GM19023 (cell line): ENCODE measurements around the gene CORIN.
"Not testable (repeated sequence)": the region's sequence is repeated elsewhere in the genome, so short reads cannot be mapped to it uniquely, and the experiment has no call there.

ENCODE experiments used
- ATAC-seq: cut with Tn5 transposase; IDR thresholded peaks from one replicate; pipeline ENCODE4 v1.9.1; 2021; ENCODE audit warnings: mild to moderate bottlenecking, moderate library complexity; ENCODE audit not compliant: unreplicated experiment

CORIN gene

DNA sequence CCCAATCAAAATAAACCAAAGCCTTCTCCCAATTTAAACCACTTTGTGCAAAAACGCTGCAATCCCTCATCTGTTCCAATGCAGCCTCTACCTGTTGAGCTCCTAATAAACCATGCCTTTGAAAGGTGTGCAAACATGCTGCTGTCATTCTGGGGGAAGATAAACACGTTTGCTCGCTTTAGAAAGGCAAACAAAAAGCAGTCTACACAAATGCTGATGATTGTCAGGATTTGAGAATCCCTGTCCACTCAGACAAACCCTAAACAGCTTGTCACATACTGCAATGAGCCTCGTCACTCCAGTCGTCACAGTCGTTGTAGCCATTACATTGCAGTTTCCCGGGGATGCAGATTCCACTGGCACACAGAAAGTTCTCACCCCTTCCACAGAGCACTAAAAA is 145.2 kb downstream of the CORIN start:
- ATAC-seq, result no peak

DNA sequence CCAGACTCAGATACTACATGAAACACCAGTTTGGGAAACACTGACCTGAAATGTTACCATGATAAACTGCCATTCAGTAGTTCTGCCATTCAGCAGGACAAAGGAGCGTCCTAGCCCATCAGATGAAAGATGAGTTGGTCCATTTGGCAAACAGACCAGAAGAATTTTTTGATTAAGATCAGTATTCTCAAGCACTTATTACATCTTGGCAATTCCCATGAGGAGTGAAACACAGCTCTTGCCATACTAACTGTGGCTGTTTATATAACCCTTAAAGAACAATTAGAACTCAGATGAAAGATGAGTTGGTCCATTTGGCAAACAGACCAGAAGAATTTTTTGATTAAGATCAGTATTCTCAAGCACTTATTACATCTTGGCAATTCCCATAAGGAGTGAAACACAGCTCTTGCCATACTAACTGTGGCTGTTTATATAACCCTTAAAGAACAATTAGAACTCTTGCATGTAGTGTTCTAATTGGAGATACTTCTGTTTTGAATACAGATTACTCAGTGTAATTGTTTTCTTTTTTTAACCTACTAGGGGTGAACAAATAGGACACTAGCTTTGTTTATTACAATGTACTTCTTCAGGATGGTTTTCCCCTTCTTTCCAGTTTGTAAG is 146.0 kb downstream of the CORIN start:
- not testable (repeated sequence) for ATAC-seq

DNA sequence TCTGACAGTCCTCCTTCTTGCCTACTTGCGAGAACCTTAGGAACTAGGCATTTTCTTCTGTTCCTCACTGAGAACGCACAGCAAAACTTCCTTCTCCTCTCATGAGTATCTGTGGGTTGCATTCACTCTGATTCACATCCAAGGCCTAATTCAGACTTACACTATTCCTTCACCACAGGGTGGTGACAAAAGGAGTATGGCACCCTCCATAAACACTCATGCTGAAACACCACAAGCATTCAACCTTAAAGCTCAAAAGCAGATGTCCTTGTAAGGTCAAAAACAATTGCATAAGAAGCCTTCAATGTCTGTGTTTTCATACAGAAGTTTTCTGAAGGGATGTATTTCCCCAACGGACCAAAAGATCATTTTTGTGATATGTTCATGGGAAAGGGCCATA is 147.3 kb downstream of the CORIN start:
- no peak for ATAC-seq

DNA sequence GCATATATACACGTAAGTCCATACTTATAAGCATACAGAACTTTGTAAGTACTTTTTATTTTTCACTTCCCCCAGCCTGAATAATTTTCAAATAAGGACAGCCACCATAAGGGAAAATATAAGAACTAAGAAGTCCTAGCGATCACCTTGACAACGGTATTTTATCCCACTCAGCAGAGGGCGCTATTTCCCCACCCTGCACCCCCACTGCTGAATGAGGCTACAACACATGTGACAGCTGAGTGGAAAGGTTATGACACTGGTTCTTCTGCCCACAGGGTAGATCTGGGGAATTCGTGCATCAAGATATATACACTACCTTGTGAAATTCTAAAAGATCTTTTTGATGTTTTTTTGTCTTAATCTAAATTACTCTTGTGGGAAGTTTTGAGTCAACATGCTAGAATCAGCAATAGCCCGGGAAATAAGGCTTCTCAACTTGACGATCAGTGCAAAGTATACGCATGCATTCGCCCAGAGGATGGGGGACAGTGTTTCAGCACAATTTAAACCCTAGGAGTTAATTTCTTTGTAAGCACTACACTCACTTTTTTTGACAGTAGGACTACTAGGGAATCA is 151.5 kb downstream of the CORIN start:
- ATAC-seq, result peak; percentile 79

DNA sequence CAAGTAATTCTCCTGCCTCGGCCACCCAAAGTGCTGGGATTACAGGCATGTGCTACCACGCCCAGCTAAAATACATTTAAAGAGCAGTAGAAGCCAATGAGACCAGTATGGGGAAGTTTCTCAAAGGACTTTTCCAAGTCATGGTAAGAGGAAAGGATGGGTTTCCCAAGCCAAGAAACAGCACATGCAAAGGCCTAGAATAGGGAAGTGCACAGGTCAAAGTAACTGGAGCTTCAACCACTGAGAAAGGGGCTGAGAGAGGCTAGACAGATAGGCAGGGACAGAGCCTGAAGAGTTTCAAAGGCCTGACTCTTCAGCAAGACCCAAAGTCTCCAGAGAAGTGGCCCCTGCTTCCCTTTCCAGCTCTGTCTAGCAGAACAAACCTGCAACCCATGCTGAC is 162.1 kb downstream of the CORIN start:
- no peak for ATAC-seq

DNA sequence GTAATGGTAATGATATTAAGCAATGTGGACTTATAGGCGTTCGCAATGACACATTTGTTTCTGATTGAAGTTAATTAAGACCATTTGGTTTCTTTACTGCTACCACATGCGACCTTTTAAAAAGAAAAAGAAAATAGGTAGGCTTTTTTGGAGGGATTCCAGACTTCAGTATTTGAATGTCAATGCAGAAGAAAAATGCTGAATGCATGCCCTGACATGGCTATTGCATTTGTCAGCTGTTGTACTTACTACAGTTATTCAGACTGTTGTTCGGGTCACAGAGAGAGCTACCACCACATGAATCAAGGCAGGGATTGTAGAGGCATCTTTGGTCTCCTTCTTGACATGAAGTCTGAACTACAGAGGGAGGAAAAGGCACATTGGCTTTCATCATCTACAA is 163.7 kb downstream of the CORIN start:
- no peak for ATAC-seq

DNA sequence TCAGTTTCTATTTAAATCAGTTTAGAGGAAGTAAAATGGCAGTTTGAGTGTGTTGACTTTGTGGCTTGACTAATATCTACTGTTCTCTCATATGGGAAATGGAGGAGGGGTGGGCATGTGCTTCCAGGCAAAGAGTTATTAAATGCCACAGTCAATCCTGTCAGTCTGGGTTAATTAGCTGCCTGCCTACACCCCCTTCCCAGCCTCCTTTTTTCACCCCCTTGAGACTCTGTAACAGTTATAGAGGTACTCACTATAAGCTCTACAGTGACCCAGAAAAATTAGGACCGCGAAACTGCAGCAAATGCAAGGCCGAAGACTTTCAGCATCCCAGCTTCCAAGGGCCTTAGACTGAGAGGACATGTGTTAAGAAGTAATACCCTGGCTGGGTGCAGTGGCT is 165.2 kb downstream of the CORIN start:
- ATAC-seq, result no peak

DNA sequence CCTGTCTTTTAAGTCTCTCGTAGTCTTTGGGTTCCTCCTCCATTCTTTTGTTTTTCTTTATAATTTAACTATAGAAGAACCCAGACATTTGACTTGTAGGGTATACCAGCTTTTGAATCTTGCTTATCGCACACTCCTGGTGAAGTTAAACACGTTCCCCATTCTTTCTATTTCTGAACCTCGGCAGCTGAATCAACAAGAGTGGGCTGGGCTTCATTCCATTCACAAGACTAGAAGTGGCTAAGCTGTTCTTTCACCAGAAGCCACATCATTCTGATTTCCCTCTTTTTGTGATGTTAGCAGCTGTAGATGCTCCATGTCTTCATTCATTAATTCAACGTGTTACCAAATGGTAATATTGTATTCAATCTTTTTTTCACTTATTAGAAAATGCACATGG is 167.9 kb downstream of the CORIN start:
- ATAC-seq, result no peak

DNA sequence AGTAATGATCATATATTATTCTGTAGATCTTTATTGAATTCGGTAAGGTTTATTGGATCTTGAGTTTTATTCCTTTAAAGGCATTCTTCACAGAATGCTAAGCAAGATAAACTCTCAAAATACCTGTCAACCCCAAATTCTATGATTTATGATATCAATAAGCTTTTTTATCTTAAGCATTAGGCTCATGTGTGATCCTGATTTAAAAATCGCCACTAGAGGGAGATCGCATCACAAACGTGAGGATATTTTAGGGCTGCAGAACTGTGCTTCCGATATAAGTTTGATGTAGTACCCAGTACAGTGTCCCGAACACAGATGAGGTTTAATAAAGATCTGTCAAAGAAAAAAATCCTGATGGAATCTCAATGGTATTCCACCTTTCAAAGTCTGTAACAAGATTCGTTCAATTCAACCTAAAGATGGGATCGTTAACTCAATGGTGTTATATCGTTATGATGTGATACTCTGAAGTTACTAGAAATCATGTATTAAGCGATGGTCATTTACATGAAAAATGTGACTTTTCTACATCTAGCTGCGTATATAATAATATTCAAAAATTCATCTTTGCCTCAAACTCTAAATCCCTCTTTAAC is 169.0 kb downstream of the CORIN start:
- ATAC-seq, result peak; percentile 60

DNA sequence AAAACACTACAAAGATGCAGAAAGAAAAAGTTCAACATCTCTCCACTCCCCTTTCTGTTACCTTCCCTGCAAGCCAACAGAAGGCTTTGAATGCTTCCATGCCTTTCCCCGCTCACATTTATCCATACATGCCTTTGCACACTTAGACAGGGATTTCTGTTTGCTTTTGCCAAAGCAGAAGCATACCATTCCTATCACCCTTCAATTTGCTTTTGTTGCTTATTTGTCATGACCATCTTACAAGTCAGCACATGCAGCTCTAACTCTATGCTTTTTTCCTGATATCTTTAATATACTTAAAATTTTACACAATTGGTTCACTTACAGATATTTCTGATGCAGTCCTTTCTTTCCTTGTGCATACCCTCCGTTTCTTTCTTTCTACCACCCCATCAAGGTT is 169.6 kb downstream of the CORIN start:
- no peak for ATAC-seq

DNA sequence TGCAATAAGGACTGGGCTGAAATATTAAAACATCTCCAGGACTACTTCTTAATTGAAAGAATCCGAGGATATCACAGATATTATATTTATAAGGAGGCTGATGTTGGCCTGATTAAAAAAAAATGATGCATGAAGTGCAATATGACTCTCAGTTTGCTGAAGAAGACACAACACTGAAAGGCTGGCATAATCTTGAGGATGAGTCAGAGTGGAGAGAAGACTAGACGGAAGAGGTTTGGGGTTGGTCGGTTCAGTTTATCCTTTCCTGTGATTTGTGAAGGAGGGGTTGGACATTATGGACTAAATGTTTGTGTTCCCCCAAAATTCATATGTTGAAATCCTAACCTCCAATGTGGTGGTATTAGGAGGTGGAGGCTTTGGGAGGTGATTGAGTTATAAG is 170.3 kb downstream of the CORIN start:
- no peak for ATAC-seq

DNA sequence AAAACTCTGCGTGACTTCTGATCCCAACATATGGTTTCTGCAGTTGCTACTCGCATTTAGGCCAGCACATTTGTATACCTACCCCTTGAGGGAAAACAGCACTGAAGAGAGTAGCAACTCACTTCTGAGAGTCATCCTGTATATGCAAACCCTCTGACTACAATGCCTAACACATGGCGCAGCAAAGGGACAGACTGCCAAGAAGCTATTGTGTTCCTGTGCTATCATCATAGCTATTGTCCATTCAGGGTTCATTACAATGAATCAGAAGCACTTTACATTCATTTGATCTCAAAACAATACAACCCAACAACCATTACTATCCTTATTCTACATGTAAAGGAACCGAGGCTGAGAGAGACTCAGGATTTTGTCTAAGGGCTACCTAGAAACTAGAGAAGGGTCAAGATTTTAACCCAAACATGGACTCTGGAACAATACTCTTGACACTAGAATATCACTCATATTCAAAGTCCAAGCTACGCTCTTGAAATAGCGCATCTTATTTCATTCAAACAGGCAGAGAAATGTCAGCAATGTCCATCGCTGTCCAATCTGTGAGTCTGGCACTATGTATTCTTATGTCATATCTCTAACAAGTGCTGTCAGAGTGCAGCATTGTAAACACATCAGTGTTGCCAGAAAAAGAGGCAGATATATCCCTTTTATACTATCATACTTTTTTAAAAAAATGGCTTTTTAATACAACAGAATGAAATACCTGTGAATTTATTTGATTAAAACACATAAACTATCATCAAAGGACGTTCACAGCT is 173.6 kb downstream of the CORIN start:
- no peak for ATAC-seq

DNA sequence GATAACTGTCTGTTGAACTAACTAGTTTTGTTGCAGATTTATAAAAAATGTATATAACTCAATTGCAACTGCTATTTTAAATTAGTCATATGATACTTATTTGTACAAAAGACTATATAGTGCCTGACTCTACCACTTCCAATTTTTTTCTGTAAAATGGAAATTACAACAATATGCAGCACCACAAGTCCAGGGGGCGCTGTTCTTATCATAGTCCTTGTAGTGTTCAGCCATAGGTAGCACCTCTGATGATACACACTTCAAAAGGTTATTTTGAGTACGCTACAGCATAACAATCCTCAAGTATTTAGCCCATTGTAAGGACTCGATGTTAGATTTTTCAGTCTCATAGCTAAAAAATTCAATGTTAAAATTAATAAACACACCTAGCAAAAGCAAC is 174.9 kb downstream of the CORIN start:
- no peak for ATAC-seq

DNA sequence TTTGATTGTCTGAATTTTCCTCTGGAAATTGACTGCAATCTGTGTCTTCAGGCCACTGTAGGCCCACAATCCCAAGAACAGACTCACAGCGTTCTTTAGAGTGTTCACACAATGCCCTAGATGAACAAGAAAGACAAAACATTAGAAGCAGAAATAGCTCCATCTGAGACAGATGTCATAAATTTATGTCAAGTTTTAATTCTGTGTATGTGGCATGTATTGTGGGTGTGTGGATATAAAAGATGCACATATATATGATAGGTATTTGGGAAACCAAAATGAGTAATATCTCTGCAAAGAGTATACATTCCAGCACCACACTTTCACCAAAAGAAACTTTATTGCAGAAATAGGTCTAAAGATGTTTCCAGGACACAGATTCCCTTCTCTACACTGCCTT is 176.1 kb downstream of the CORIN start:
- ATAC-seq, result no peak

DNA sequence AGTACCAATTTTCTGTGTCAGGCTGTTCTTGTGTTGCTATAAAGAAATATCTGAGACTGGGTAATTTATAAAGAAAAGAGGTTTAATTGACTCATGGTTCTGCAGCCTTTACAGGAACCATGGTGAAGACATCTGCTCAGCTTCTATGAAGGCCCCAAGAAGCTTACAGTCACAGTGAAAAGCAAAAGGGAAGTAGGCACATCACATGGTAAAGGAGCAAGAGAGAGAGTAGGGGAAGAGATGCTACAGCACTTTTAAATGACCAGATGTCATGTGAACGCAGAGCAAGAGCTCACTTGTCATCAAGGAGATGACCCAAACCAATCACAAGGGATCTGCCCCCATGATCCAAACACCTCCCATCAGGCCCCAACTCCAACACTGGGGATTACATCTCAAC is 178.5 kb downstream of the CORIN start:
- ATAC-seq, result no peak

DNA sequence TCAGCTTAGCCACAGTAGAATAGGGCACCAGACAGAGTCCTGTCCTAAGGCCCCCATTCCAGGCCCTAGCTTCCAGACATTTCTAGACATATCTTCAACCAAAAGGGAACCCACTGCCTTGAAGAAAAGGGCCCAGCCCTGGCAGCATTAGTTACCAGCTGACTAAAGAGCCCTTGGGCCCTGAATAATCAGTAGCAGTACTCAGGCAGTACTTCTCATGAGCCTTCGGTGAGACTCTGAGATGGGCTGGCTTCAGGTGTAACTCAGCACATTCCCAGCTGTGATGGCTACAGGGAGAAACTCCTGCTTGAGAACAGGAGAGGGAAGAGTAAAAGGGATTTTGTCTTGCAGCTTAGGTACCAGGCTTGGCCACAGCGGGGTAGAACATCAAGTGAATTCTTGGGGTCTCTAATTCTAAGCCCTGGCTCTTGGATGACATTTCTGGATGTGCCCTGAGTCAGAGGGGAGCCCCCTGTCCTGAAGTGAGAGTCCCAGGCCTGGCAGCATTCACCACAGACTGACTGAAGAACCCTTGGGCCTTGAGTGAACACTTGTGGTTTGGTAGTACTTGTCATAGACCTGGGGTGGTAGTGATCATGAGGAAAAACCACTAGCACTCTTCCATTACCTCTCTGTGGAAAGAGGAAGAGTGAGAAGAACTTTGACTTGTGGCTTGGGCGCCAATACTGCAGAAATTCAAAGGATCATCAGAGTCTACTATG is 182.7 kb downstream of the CORIN start:
- ATAC-seq, result no peak

DNA sequence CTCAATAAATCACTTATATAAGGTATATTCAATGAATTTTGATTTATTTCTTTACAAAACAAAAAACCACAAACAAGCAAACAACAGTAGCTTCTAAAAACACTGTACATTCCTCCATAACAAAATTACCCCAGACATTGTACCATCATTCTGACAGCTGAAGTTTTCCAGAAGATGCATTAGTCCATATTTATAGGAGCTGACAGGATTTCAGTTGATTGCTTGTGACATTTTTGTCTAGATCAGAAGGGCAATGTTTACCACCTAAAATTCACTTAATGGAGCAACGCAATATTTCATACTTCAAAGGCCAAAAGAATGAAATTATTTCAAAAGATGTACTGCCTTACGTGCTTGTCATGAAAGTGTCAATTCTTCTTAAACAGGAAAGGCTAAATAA is 185.8 kb downstream of the CORIN start:
- no peak for ATAC-seq

DNA sequence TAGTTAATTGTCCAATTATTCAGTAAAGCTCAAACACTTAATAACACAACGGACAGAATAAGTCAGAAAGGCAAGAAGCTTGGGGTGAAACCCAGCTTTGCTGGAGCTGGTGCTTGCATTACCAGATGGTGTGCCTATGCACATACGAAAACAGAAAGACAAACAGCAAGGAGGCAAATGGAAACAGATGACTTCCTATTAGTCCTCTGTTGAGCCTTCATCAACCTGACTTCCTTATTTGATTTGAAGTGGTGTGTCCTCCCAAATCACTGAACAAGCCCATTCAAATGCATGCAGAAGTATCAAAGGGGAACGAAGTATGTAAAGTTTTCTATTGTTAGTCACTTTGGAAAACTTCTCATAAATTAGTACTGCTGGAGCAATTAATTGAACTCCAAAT is 186.6 kb downstream of the CORIN start:
- ATAC-seq, result no peak

DNA sequence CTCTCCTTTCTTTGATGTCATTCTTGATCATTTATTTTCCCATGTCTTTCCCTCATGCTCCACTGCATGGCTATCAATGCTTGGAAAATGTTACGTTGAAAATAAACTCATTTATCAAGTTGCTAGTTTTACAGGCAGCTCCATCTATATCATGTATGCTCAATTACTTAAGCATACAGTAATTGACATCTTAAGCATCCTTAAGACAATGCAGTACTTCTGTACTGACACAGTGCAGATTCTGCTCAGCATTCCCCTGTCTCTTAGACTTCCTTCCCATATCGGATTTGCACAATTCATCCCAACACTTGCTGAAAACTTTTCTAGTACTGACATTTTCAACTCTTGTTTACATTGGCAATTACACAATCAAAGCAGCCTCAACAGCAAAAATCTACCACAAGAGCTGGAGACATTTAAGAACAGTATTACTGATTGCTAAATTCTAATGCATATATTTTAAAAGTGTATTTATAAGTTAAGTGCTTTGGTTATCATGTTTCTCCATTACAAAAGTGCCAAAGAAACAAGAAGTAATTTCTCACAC is 187.2 kb downstream of the CORIN start:
- no peak for ATAC-seq

DNA sequence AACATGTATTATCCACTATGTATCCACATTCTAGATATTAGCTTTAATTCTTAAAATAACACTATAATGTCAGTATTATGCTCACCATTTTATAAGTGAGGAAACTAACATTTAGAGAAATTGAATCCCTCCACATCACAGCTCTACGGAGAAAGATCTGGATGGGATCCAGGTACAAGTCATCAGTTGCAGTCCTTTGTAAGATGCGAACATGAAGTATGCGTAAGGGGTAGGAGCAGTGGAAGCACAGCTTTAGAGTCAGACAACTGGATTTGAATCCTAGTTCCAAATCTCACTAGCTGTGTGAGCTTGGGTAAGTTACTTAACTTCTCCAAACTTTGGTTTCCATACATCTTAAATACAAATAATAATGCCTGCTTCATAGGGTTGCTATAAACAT is 190.3 kb downstream of the CORIN start:
- no peak for ATAC-seq

DNA sequence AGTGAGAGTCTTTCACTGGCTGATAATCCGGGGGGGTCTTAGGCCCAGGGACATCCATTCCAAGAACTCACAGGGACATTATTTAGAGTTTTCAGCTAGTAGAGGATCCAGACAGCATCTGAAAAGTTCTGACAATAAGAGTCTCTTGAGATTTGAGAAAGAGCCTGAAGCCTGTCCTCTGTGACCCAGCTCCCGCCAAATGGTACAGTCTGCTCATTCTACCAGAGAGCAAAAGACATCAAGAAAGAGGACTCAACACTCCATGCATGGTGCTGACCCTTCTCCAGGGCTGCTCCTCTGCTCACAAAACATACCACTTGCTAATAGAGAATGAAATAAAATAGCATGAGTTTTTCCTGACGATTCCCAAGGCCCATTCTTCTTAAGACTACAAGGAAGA is 190.8 kb downstream of the CORIN start:
- no peak for ATAC-seq
